B cell (primary cell): ENCODE measurements around the gene BTRC. TPM values are rescaled to one million over a fixed set of nuclear protein-coding genes. Genes with fewer than 3 reads are reported as not detected.

ENCODE experiments used
- ATAC-seq: fragments of 200-7000 bp; cut with Tn5 transposase; one replicate; pipeline ENCODE4 v1.10.0; 2021; ENCODE audit warnings: low read depth, mild to moderate bottlenecking, moderate number of reproducible peaks, moderate library complexity
- CTCF ChIA-PET: fragments of 350-600 bp; sonication (Branson Sonifier 250); formaldehyde crosslinking; loops from one replicate; lab custom pipeline; 2021; ENCODE audit warnings: antibody characterized with exemption, inconsistent platforms; lab: Charles Lee
- POLR2A ChIA-PET: fragments of 350-600 bp; sonication (Branson Sonifier 250); formaldehyde crosslinking; loops from one replicate; lab custom pipeline; 2021; ENCODE audit warnings: antibody characterized with exemption; lab: Charles Lee
- DNase-seq: peaks from one replicate; pipeline ENCODE4 v3.0.0; 2013
- H2AFZ ChIP-seq: 2 replicates; pipeline ENCODE4 v1.6.1; 2012; ENCODE audit warnings: mild to moderate bottlenecking, low read depth, low read length; ENCODE audit not compliant: insufficient read depth, poor library complexity, severe bottlenecking
- H3K27ac ChIP-seq, 2 donors: 1 replicate in 1 of 2; 2 replicates in 1 of 2; pipeline ENCODE4 v1.5.1; 2012 to 2013; ENCODE audit warnings: low read length in 2 of 2, mild to moderate bottlenecking in 2 of 2, moderate library complexity in 1 of 2
- H3K27me3 ChIP-seq, 4 experiments: fragments of 200-600 bp in 1 of 4; sonication (generic) in 1 of 4; replicated peaks in 1 of 4; 1 replicate in 2 of 4; 2 replicates in 2 of 4; pipeline versions ENCODE4 v1.6.1 to v1.7.0; 2013 to 2016; ENCODE audit warnings: low read length in 3 of 4, mild to moderate bottlenecking in 2 of 4, mixed read lengths in 1 of 4, moderate library complexity in 1 of 4; ENCODE audit not compliant: insufficient read depth in 4 of 4, control insufficient read depth in 3 of 4; ENCODE audit errors: control extremely low read depth in 1 of 4
- H3K36me3 ChIP-seq, 2 experiments: replicated peaks in 1 of 2; 1 replicate in 1 of 2; 2 replicates in 1 of 2; pipeline versions ENCODE4 v1.6.1 to v1.7.1; 2013; ENCODE audit warnings: low read length in 1 of 2; ENCODE audit not compliant: insufficient read depth in 2 of 2, control insufficient read depth in 1 of 2; ENCODE audit errors: control extremely low read depth in 1 of 2, extremely low read depth in 1 of 2
- H3K4me1 ChIP-seq, 2 donors: fragments of 200-600 bp in 1 of 2; sonication (generic) in 1 of 2; 1 replicate in 1 of 2; 2 replicates in 1 of 2; pipeline versions ENCODE4 v1.5.1 to v1.6.1; 2013 to 2017; ENCODE audit warnings: low read length in 2 of 2; ENCODE audit not compliant: control insufficient read depth in 2 of 2, insufficient read depth in 2 of 2
- H3K4me2 ChIP-seq: replicated peaks from 2 replicates; pipeline ENCODE3; 2012; ENCODE audit warnings: mild to moderate bottlenecking, low read depth, low read length; ENCODE audit not compliant: poor library complexity, severe bottlenecking
- H3K4me3 ChIP-seq, 5 experiments: fragments of 200-600 bp in 1 of 5; sonication (generic) in 1 of 5; 1 replicate in 3 of 5; 2 replicates in 2 of 5; pipeline versions ENCODE4 v1.5.1 to v1.7.0; 2011 to 2016; ENCODE audit warnings: low read length in 4 of 5, mild to moderate bottlenecking in 4 of 5, low read depth in 2 of 5, control low read depth in 1 of 5, moderate library complexity in 1 of 5; ENCODE audit not compliant: insufficient read depth in 1 of 5; ENCODE audit errors: control extremely low read depth in 1 of 5, extremely low read depth in 1 of 5
- H3K79me2 ChIP-seq: fragments of 200-600 bp; sonication (generic); one replicate; pipeline ENCODE4 v1.6.0; 2016; ENCODE audit warnings: low read length; ENCODE audit not compliant: control insufficient read depth, insufficient read depth
- H3K9ac ChIP-seq: fragments of 200-600 bp; sonication (generic); 2 replicates; pipeline ENCODE4 v1.6.1; 2017; ENCODE audit warnings: mild to moderate bottlenecking, low read length, moderate library complexity
- H3K9me3 ChIP-seq, 3 donors: one replicate each; pipeline versions ENCODE4 v1.6.1 to v1.7.1; 2013; ENCODE audit warnings: low read length in 2 of 3; ENCODE audit not compliant: control insufficient read depth in 2 of 3, insufficient read depth in 1 of 3; ENCODE audit errors: control extremely low read depth in 1 of 3
- H4K20me1 ChIP-seq: 2 replicates; pipeline ENCODE4 v1.6.0; 2012; ENCODE audit warnings: mild to moderate bottlenecking, low read length; ENCODE audit not compliant: insufficient read depth, control insufficient read depth, poor library complexity, severe bottlenecking
- H3K27ac Mint-ChIP-seq: one replicate; pipeline ENCODE4 v1.8.0; 2021; ENCODE audit warnings: mixed read lengths
- H3K27me3 Mint-ChIP-seq: one replicate; pipeline ENCODE4 v1.8.0; 2021; ENCODE audit warnings: mixed read lengths
- H3K4me1 Mint-ChIP-seq: one replicate; pipeline ENCODE4 v1.8.0; 2021; ENCODE audit warnings: mixed read lengths
- H3K4me3 Mint-ChIP-seq: one replicate; pipeline ENCODE4 v1.8.0; 2021; ENCODE audit warnings: mixed read lengths
- H3K9me3 Mint-ChIP-seq: one replicate; pipeline ENCODE4 v1.8.0; 2022; ENCODE audit warnings: mixed read lengths; ENCODE audit not compliant: insufficient read depth
- EZH2 ChIP-seq: IDR thresholded peaks from 2 replicates; pipeline ENCODE4 v1.6.1; 2012; ENCODE audit warnings: borderline replicate concordance, low read depth, mild to moderate bottlenecking, moderate library complexity, low read length; ENCODE audit not compliant: insufficient read depth, poor library complexity, severe bottlenecking
- WGBS: methylation state at CpG from one replicate; pipeline ENCODE4 v1.1.5; 2013; ENCODE audit warnings: missing lambda C conversion rate; ENCODE audit not compliant: insufficient coverage; 5-methylcytosine and 5-hydroxymethylcytosine counted together
- intact Hi-C: fragments of 100-400 bp; cut with micrococcal nuclease; formaldehyde crosslinking; loops from one replicate; pipeline ENCODE4 v1.10.0; 2022
- polyA plus RNA-seq: library from polyadenylated mRNA; depleted of rRNA; stranded (reverse); fragments of >200 nt; gene quantifications from 2 replicates; pipeline ENCODE4 v1.2.3, GENCODE V29; 2012
- total RNA-seq, 2 donors: library from RNA; stranded (reverse); fragments of 120-200 nt in 1 of 2; gene quantifications; 1 replicate in 1 of 2; 2 replicates in 1 of 2; pipeline versions ENCODE4 v1.2.3 to v1.2.4, GENCODE V29; 2013 to 2022
- TF ChIP-seq, protein P1 (sequence below): fragments of 200-600 bp; IDR thresholded peaks from one replicate; pipeline ENCODE4 v1.8.0; 2022; ENCODE audit warnings: antibody characterized with exemption, mild to moderate bottlenecking

Gene BTRC
- total and polyA plus RNA-seq, 2 donors (not counting 1 experiment from before 2014, with no cell fraction given): 4.3 to 21.9 TPM

- Mint-ChIP-seq H3K9me3 (no peaks in the 10 kb centered on the region), H3K4me1 (peaks cover 7% of the 10 kb centered on the region), H3K27ac (no peak overlapping the region), H3K4me3 (peak overlapping the region; percentile 56), H3K27me3 (peaks cover 62% of the 10 kb centered on the region)
- WGBS: 18% methylated on average over 8 of the region's 15 CpGs
- no peaks in the 10 kb centered on the region for H4K20me1 ChIP-seq
- peak overlapping the region; percentile 7 for H3K9ac ChIP-seq
- DNase-seq (no peak), ATAC-seq (no peak)
- no peaks in the 10 kb centered on the region for H3K36me3 ChIP-seq
- H3K4me2 ChIP-seq: peak overlapping the region; percentile 56
- POLR2A ChIA-PET: no interaction called here
- peaks cover 0 to 2% (median 0%) of the 10 kb centered on the region in 3 donors for H3K9me3 ChIP-seq
- intact Hi-C loops: no loop called here
- H3K27me3 ChIP-seq: peaks cover 0 to 62% (median 22%) of the 10 kb centered on the region in 4 experiments
- H3K4me3 ChIP-seq: peak overlapping the region in 2 of 5 experiments; percentile 19 to 26
- TF ChIP-seq, protein P1, sequence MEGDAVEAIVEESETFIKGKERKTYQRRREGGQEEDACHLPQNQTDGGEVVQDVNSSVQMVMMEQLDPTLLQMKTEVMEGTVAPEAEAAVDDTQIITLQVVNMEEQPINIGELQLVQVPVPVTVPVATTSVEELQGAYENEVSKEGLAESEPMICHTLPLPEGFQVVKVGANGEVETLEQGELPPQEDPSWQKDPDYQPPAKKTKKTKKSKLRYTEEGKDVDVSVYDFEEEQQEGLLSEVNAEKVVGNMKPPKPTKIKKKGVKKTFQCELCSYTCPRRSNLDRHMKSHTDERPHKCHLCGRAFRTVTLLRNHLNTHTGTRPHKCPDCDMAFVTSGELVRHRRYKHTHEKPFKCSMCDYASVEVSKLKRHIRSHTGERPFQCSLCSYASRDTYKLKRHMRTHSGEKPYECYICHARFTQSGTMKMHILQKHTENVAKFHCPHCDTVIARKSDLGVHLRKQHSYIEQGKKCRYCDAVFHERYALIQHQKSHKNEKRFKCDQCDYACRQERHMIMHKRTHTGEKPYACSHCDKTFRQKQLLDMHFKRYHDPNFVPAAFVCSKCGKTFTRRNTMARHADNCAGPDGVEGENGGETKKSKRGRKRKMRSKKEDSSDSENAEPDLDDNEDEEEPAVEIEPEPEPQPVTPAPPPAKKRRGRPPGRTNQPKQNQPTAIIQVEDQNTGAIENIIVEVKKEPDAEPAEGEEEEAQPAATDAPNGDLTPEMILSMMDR: no peak
- no peak for TF ChIP-seq EZH2
- CTCF ChIA-PET: interaction anchor here (0.5 to 1.2 kb wide), 3 partner anchors 71 to 130 kb away, joined by 3 to 5 read pairs (median 3); no protein-coding TSS in a partner anchor
- H3K79me2 ChIP-seq: no peaks in the 10 kb centered on the region
- H3K27ac ChIP-seq: no peak overlapping the region
- peaks cover 7 to 9% of the 10 kb centered on the region in 2 donors for H3K4me1 ChIP-seq
- peak overlapping the region; percentile 64 for H2AFZ ChIP-seq
Observed at GRCh38 chr10:101311185-101312066, 42.5 kb upstream of the BTRC start.
